ENCODE measurements around the gene DIAPH2. TPM values are rescaled to one million over a fixed set of nuclear protein-coding genes. Genes with fewer than 3 reads are reported as not detected.

Gene DIAPH2
- total RNA-seq, 1 experiment from 2014 or later = 10.9 TPM

DNA sequence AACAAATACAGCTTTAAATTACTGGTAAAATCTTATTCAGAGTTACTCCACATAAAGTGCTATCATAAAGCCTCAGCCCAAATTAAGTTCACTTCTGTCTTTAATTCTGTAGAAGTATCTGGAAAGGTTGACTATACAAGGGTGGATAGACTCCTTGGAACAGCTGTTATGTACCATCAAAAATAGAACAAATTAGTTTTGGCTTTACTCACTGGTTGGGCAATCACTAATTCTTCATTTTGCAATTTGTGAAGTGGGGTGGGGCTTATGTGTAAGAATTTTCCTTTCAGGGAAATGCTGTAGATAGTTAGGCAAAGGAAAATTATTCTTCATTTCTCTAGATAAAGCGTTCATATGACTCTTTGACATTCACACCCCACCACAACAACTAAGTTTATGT is 7.8 kb downstream of the DIAPH2 start:
- Histone ChIP-seq H2AFZ (ENCODE audit: low read depth, low read length, poor library complexity, severe bottlenecking) (no peak overlapping the region), H3K36me3 (ENCODE audit: control insufficient read depth in 1 of 2, insufficient read depth in 2 of 2, low read length in 2 of 2) (no peaks in the 10 kb centered on the region), H3K27me3 (ENCODE audit: insufficient read depth, low read length) (no peaks in the 10 kb centered on the region), H3K4me1 (ENCODE audit: control insufficient read depth in 1 of 2, insufficient read depth in 2 of 2, low read length in 2 of 2) (no peaks in the 10 kb centered on the region), H3K27ac (ENCODE audit: low read depth, low read length) (no peak overlapping the region), H3K9me2 (ENCODE audit: insufficient read depth) (no peaks in the 10 kb centered on the region), H3K9me3 (ENCODE audit: control insufficient read depth in 1 of 2, insufficient read depth in 1 of 2, low read depth in 1 of 2, low read length in 2 of 2) (no peaks in the 10 kb centered on the region), H3K4me3 (replicated peaks in 1 of 2; ENCODE audit: low read depth in 1 of 2, low read length in 2 of 2) (no peak overlapping the region), H3K79me2 (ENCODE audit: insufficient read depth, low read length) (peaks cover 28% of the 10 kb centered on the region), H3K9ac (ENCODE audit: low read length) (no peak overlapping the region), H4K20me1 (ENCODE audit: insufficient read depth) (no peaks in the 10 kb centered on the region), H3K4me2 (ENCODE audit: low read length) (no peak overlapping the region)
- ATAC-seq (no peak), DNase-seq (ENCODE audit: low read depth, low spot score) (no peak)
- intact Hi-C loops (cut with micrococcal nuclease) = no loop called here
- RAD21 ChIA-PET (ENCODE audit: low non-redundant PET in 1 of 2, low total read pairs in 2 of 2, uncharacterized antibody in 2 of 2, unreplicated experiment in 2 of 2) = no interaction called here
- POLR2A ChIA-PET = no interaction called here
- CTCF ChIA-PET = no interaction called here
- TF ChIP-seq EZH2phosphoT487 (IDR thresholded peaks at IDR 0.05; ENCODE audit: borderline replicate concordance) = no peak
- TF ChIP-seq EZH2 (IDR thresholded peaks at IDR 0.05) = no peak
- no peak for TF ChIP-seq ELF1 (IDR thresholded peaks at IDR 0.05; ENCODE audit: borderline replicate concordance, low read depth)
- TF ChIP-seq POLR2A (IDR thresholded peaks at IDR 0.05; ENCODE audit: borderline replicate concordance, extremely low read depth, insufficient read depth, insufficient read length) = no peak
- TF ChIP-seq FOSL1 (IDR thresholded peaks at IDR 0.05; ENCODE audit: low read depth) = no peak
- no peak for TF ChIP-seq SP1 (IDR thresholded peaks at IDR 0.05; ENCODE audit: low read depth)
- no peak for TF ChIP-seq ZNF274 (IDR thresholded peaks at IDR 0.05; ENCODE audit: low read depth, low read length)
- TF ChIP-seq, protein P1, sequence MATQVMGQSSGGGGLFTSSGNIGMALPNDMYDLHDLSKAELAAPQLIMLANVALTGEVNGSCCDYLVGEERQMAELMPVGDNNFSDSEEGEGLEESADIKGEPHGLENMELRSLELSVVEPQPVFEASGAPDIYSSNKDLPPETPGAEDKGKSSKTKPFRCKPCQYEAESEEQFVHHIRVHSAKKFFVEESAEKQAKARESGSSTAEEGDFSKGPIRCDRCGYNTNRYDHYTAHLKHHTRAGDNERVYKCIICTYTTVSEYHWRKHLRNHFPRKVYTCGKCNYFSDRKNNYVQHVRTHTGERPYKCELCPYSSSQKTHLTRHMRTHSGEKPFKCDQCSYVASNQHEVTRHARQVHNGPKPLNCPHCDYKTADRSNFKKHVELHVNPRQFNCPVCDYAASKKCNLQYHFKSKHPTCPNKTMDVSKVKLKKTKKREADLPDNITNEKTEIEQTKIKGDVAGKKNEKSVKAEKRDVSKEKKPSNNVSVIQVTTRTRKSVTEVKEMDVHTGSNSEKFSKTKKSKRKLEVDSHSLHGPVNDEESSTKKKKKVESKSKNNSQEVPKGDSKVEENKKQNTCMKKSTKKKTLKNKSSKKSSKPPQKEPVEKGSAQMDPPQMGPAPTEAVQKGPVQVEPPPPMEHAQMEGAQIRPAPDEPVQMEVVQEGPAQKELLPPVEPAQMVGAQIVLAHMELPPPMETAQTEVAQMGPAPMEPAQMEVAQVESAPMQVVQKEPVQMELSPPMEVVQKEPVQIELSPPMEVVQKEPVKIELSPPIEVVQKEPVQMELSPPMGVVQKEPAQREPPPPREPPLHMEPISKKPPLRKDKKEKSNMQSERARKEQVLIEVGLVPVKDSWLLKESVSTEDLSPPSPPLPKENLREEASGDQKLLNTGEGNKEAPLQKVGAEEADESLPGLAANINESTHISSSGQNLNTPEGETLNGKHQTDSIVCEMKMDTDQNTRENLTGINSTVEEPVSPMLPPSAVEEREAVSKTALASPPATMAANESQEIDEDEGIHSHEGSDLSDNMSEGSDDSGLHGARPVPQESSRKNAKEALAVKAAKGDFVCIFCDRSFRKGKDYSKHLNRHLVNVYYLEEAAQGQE (IDR thresholded peaks at IDR 0.05; ENCODE audit: low read depth) = no peak
- TF ChIP-seq ZFX (IDR thresholded peaks at IDR 0.05) = no peak
- no TSS peak for BruUV-seq (replicated peaks)

Measured in HCT116 (cell line).